ENCODE results near the gene GMPPA. TPM values are rescaled to one million over a fixed set of nuclear protein-coding genes. Genes with fewer than 3 reads are reported as not detected.

The GMPPA gene
- total RNA-seq, 1 experiment from 2014 or later = 32.0 TPM

DNA sequence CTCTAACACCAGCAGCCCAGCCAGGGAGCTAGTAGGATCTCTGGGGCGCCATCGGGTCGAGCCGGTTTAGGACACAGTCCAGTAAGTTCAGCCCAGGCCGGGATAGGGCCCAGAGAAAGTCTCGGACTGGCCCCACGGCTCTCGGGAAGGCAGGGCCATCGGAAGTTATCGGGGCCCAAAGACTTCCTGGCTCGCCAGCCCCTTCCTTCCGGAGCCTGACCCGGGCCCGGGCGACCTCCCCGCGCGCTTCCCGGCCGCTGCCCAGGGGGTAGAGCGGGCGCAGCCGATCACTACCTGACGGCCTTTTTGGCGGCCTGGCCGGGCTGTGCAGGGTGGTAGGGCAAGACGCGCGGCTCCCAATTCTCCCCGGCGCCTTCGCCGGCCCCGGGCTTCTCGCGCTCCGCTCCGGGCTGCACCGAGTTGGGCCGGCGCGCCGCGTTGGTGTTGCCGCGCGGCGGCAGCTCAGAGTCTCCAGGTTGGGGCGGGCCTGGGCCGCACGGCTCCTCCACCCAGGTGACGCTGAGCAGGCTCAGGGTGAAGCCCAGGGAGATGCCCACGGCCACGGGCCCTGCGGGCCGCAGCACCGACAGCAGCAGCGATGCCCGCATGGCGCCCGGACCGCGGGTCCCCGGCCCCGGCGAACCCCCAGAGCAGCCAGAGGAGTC is 44.4 kb downstream of the GMPPA start:
- Histone ChIP-seq H3K14ac (ENCODE audit: insufficient read depth, low read length) (peak overlapping the region; percentile 57; the same call in 1 of the 2 replicates), H2BK15ac (ENCODE audit: low read depth, low read length) (no peak overlapping the region), H3T11ph (ENCODE audit: low read length) (no peak overlapping the region), H3K56ac (ENCODE audit: insufficient read length, low read depth, low read length) (no peak overlapping the region), H2AK5ac (ENCODE audit: insufficient read length, low read length) (no peak overlapping the region), H2BK12ac (ENCODE audit: insufficient read length, low read depth, low read length) (no peak overlapping the region), H3K9ac (ENCODE audit: extremely low read depth, insufficient read length, low read length) (peak overlapping the region; percentile 51), H3K27me3 (ENCODE audit: insufficient read depth, low read length) (no peaks in the 10 kb centered on the region), H3K9me3 (ENCODE audit: control insufficient read depth, low read depth, low read length) (no peaks in the 10 kb centered on the region), H4K5ac (ENCODE audit: insufficient read length, low read depth, low read length) (no peak overlapping the region), H3K4ac (ENCODE audit: low read depth, low read length) (no peak overlapping the region), H2BK20ac (ENCODE audit: low read depth, low read length, poor library complexity, severe bottlenecking) (no peak overlapping the region), H2BK5ac (ENCODE audit: insufficient read length, low read length) (no peak overlapping the region), H3K18ac (ENCODE audit: insufficient read length, low read depth, low read length) (no peak overlapping the region), H4K8ac (replicated peaks; ENCODE audit: insufficient read length, low read depth, low read length) (no peak overlapping the region), H3K79me2 (ENCODE audit: insufficient read depth, low read length) (no peaks in the 10 kb centered on the region), H3K79me1 (ENCODE audit: insufficient read depth, low read depth, low read length, poor library complexity, severe bottlenecking) (no peaks in the 10 kb centered on the region), H3K23me2 (ENCODE audit: insufficient read length, low read depth, low read length, poor library complexity, severe bottlenecking) (peaks cover 16% of the 10 kb centered on the region), H2BK120ac (ENCODE audit: low read depth, low read length, poor library complexity, severe bottlenecking) (no peak overlapping the region), H3K23ac (ENCODE audit: insufficient read length, low read depth, low read length) (no peak overlapping the region), H2AFZ (ENCODE audit: low read length) (no peak overlapping the region), H3K27ac (ENCODE audit: insufficient read length, low read depth, low read length) (no peak overlapping the region), H3K4me1 (ENCODE audit: insufficient read depth, low read length) (peaks cover 5% of the 10 kb centered on the region; the same call in 1 of the 2 replicates), H4K20me1 (ENCODE audit: control insufficient read depth, insufficient read depth, insufficient read length) (no peaks in the 10 kb centered on the region), H4K91ac (ENCODE audit: insufficient read length, low read depth, low read length) (no peak overlapping the region), H3K4me2 (ENCODE audit: insufficient read depth, insufficient read length, low read length) (peak overlapping the region; percentile 94)
- Mint-ChIP-seq H3K4me1 (peaks cover 26 to 28% of the 10 kb centered on the region in 2 experiments), H3K36me3 (ENCODE audit: insufficient read depth in 1 of 3, low read depth in 3 of 3) (peaks cover 24 to 38% (median 30%) of the 10 kb centered on the region in 3 experiments), H3K4me3 (peak overlapping the region; percentile 87 to 94), H3K27ac (peak overlapping the region in 1 of 3 experiments; percentile 88; a peak in 2 of 7 replicates), H3K9me3 (peaks cover 0 to 4% of the 10 kb centered on the region in 2 experiments; a peak in 1 of 5 replicates), H3K27me3 (ENCODE audit: low read depth) (peaks cover 27% of the 10 kb centered on the region)
- WGBS (ENCODE audit: extremely low coverage, insufficient read length, low lambda C conversion rate) = no CpG with 5 or more reads among the region's 66 CpGs
- no peak for TF ChIP-seq CTCF (conservative IDR thresholded peaks at IDR 0.05)
- no peak for DNase-seq
